ENCODE data around the gene PKN1. TPM values are rescaled to one million over a fixed set of nuclear protein-coding genes. Genes with fewer than 3 reads are reported as not detected.

The PKN1 gene
- total and polyA plus RNA-seq, 2 donors (not counting 1 experiment from before 2014, with no cell fraction given) = 114 to 171 TPM

DNA sequence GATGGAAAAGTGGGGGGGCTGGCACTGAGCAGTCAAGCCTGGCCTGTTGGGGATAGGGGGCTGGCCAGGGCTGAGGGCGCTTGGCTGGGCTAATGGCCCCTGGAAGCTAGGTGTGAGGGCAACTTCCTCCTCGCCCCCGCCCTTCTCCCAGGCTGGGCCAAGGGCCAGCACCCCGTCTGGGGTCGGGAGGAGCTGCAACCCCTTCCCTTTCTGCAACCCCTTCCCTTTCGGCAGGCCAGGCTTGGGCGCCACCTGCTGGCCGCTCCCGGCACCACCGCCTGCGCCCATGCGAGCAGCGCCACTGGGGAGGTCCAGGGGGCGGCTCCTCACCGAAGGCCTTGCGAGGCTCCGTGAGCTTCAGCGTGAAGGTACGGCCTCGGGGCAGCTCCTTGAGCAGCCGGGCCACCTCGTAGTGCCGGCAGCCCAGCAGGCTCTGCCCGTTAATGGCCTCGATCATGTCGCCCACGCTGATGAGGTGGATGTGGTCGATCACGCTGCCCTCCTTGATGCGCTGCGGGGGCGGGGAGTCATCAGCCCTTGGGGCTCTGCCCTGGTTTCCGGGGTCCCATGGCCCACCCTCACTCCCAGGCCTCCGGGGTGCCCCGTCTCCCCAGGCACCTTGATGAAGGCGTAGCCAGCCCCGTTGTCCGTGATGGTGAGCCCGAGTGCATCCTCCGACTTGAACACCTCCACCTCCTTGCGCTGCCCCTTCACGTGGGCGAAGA is 47.0 kb downstream of the PKN1 start:
- H2AFZ ChIP-seq (ENCODE audit: insufficient read depth, low read depth, low read length, poor library complexity, severe bottlenecking) = peak overlapping the region; percentile 38

More for the DNA sequence above, 47.0 kb downstream of the PKN1 start:
- ATAC-seq (ENCODE audit: low read depth) = peak; percentile 76
- ChIA-PET POLR2A (interaction anchor here (0.6 to 0.9 kb wide), 2 partner anchors 343 to 592 kb away, joined by 3 to 5 read pairs; partner anchors contain the start of gene ASF1B), CTCF (interaction anchor here (0.6 to 3.0 kb wide), 20 partner anchors 14 to 406 kb away, joined by 3 to 15 read pairs (median 4); partner anchors contain the start of genes ASF1B and GIPC1)
- peak overlapping the region; percentile 42 for H3K4me2 ChIP-seq (replicated peaks; ENCODE audit: low read depth, low read length, poor library complexity, severe bottlenecking)
- Mint-ChIP-seq H3K4me3 (no peak overlapping the region), H3K27me3 (peaks cover 13% of the 10 kb centered on the region), H3K27ac (no peak overlapping the region), H3K4me1 (peaks cover 8% of the 10 kb centered on the region), H3K9me3 (ENCODE audit: insufficient read depth) (no peaks in the 10 kb centered on the region)
- H3K9ac ChIP-seq (ENCODE audit: low read length) = no peak overlapping the region
- H3K4me1 ChIP-seq (ENCODE audit: control insufficient read depth in 2 of 2, insufficient read depth in 2 of 2, low read length in 2 of 2) = peaks cover 8 to 12% of the 10 kb centered on the region in 2 donors
- 51% methylated on average over 40 of the region's 43 CpGs for WGBS (ENCODE audit: insufficient coverage)
- no peaks in the 10 kb centered on the region for H3K79me2 ChIP-seq (ENCODE audit: control insufficient read depth, insufficient read depth, low read length)
- no peak for TF ChIP-seq EZH2 (IDR thresholded peaks at IDR 0.05; ENCODE audit: borderline replicate concordance, insufficient read depth, low read depth, low read length, poor library complexity, severe bottlenecking)
- TF ChIP-seq, protein P1, sequence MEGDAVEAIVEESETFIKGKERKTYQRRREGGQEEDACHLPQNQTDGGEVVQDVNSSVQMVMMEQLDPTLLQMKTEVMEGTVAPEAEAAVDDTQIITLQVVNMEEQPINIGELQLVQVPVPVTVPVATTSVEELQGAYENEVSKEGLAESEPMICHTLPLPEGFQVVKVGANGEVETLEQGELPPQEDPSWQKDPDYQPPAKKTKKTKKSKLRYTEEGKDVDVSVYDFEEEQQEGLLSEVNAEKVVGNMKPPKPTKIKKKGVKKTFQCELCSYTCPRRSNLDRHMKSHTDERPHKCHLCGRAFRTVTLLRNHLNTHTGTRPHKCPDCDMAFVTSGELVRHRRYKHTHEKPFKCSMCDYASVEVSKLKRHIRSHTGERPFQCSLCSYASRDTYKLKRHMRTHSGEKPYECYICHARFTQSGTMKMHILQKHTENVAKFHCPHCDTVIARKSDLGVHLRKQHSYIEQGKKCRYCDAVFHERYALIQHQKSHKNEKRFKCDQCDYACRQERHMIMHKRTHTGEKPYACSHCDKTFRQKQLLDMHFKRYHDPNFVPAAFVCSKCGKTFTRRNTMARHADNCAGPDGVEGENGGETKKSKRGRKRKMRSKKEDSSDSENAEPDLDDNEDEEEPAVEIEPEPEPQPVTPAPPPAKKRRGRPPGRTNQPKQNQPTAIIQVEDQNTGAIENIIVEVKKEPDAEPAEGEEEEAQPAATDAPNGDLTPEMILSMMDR (IDR thresholded peaks at IDR 0.05) = peak; percentile 93
- H3K27ac ChIP-seq (ENCODE audit: low read length in 2 of 2) = no peak overlapping the region
- no peaks in the 10 kb centered on the region for H4K20me1 ChIP-seq (ENCODE audit: control insufficient read depth, insufficient read depth, low read length, poor library complexity, severe bottlenecking)
- H3K36me3 ChIP-seq (replicated peaks in 1 of 2; ENCODE audit: control extremely low read depth in 1 of 2, control insufficient read depth in 1 of 2, extremely low read depth in 1 of 2, insufficient read depth in 2 of 2, low read length in 1 of 2) = no peaks in the 10 kb centered on the region
- intact Hi-C loops (cut with micrococcal nuclease) = no loop called here
- H3K27me3 ChIP-seq (replicated peaks in 1 of 4; ENCODE audit: control extremely low read depth in 1 of 4, control insufficient read depth in 3 of 4, insufficient read depth in 4 of 4, low read length in 3 of 4) = peaks cover 0 to 10% (median 3%) of the 10 kb centered on the region in 4 experiments
- H3K9me3 ChIP-seq (ENCODE audit: control extremely low read depth in 1 of 3, control insufficient read depth in 2 of 3, insufficient read depth in 1 of 3, low read length in 2 of 3) = no peaks in the 10 kb centered on the region
- H3K4me3 ChIP-seq (ENCODE audit: control extremely low read depth in 1 of 5, extremely low read depth in 1 of 5, insufficient read depth in 1 of 5, low read depth in 2 of 5, low read length in 4 of 5) = no peak overlapping the region
- peak; percentile 74 for DNase-seq

Measured in B cell (primary cell).